ENCODE data around the gene FADS2. TPM values are rescaled to one million over a fixed set of nuclear protein-coding genes. Genes with fewer than 3 reads are reported as not detected.

Gene FADS2
- total RNA-seq, 1 experiment from 2014 or later = 14.2 TPM

DNA sequence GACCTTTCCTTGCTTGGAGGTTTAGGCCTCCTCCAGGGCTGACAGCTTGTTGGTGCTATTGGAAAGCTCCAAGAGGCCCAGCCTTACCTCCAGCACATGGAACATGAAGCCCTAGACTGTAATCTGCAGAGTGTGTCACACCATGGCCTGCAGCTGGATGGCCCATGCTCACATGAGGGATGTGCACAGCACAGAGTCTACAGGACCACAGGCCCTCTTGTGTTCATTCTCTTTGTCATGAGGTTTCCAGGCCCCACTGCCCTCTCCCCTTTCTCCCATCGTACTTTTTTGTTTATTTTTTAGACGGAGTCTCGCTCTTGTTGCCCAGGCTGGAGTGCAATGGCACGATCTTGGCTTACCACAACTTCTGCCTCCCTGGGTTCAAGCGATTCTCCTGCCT, 21.3 kb upstream of the FADS2 start:
- Histone ChIP-seq H3K4me3 (no peak overlapping the region), H3K9me3 (replicated peaks) (no peaks in the 10 kb centered on the region), H3K4me1 (no peaks in the 10 kb centered on the region), H3K36me3 (peaks cover 65% of the 10 kb centered on the region), H3K27ac (no peak overlapping the region), H3K27me3 (no peaks in the 10 kb centered on the region)
- no peak for DNase-seq

DNA sequence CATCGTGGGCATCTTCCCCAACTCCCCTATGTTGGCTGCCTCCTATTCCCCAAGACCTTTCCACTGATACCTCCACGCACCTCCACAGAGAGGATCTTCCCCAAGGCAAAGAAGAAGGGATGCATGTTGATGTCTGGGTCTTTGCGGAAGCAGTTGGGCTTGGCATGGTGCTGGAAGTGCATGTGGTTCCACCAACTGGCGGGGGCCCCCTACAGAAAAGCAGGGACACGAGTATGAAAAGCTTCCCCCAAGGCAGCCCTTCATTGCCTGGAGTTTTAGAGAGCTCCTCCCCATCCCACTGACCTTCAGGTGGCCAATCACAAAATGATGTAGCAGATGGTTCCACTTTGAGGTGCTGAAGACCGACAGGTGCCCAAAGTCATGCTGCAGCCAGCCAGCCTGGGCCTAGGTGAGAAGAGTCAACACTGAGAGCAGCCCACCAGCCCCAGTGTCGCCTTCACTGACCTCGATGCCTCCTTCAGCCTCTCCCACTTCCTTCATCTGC, 17.4 kb upstream of the FADS2 start:
- H3K36me3 ChIP-seq = peaks cover 56% of the 10 kb centered on the region
- H3K27me3 ChIP-seq = no peaks in the 10 kb centered on the region
- no peak overlapping the region for H3K4me3 ChIP-seq
- H3K4me1 ChIP-seq = no peaks in the 10 kb centered on the region
- no peak for DNase-seq
- no peak overlapping the region for H3K27ac ChIP-seq
- no peaks in the 10 kb centered on the region for H3K9me3 ChIP-seq (replicated peaks)

DNA sequence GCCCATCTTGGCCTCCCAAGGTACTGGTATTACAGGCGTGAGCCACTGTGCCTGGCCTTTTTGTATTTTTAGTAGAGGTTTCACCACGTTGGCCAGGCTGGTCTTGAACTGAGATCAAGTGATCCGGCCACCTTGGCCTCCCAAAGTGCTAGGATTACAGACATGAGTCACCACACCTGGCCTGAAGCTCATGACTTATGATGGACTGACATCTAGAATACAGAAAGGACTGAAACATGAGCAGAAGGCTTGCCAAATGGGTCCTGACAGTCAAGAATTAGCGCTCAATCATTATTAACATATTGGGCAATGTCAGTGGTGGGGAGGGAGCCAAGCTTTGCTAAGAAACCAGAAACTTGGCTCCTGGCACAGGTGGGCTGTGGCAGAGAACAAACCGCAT, 16.3 kb upstream of the FADS2 start:
- Histone ChIP-seq H3K27ac (no peak overlapping the region), H3K4me3 (no peak overlapping the region), H3K36me3 (peaks cover 50% of the 10 kb centered on the region), H3K27me3 (no peaks in the 10 kb centered on the region), H3K4me1 (no peaks in the 10 kb centered on the region), H3K9me3 (replicated peaks) (no peaks in the 10 kb centered on the region)
- DNase-seq = no peak

DNA sequence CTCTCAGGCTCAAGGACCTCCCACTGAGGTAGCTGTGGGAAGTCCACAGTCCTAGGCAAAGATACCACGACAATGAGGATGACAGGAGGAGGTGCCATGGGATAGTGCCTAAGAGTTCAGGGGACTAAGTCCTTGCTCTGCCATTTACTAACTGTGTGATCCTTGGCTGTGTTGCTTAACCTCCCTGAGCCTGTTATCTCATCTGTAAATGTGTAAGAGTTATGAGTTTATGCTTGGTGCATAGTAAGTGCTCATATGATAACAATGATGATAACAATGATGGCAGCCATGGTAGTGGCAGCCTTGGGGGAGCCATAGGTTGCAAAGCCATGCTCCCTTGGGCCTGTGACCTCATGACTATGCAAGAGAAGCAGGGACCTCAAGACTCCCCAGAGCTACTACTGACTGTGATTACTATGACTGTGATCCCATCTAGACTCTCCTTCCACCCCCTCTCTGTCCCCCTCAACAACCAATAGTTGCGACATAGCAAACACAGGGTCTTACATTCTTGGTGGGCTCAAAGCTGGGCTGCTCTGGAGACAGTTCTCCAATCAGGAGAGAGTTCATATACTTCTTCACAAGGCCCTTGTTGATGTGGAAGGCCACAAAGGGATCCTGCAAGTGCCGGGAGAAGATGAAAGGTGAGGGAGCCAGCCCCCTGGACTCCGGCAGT, 15.2 kb upstream of the FADS2 start:
- Histone ChIP-seq H3K4me1 (no peaks in the 10 kb centered on the region), H3K27ac (no peak overlapping the region), H3K9me3 (replicated peaks) (no peaks in the 10 kb centered on the region), H3K36me3 (peaks cover 40% of the 10 kb centered on the region), H3K4me3 (no peak overlapping the region), H3K27me3 (no peaks in the 10 kb centered on the region)
- DNase-seq = no peak

DNA sequence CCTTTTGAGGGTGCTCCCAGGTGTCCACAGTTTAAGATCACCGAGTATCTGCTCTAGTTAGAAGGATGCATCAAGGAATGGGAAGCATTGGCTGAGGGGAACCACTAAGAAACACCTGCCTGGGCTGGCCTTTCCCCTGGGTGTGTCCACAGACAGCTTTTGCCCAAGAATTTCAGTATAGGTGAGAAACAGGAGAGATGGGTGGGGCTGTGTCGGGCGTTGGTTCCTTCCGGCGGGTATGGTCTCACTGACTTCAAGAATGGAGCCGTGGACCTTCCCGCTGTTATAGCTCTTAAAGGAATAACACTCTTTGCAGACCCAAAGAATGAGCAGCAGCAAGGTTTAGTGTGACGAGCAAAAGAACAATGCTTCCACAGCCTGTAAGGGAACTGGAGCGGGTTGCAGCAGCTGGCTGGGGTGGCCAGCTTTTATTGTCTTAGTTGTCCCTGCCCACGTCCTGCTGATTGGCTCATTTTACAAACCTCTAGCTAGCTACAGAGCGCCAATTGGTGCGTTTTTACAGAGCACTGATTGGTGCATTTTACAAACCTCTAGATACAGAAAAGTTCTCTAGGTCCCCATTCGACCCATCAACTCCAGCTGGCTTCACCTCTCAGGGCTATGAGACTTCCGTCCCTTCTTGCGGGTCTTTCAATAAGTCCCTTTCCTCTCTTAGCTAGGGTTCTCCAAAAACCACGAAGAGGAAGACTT, 13.7 kb upstream of the FADS2 start:
- peaks cover 33% of the 10 kb centered on the region for H3K36me3 ChIP-seq
- H3K27me3 ChIP-seq = no peaks in the 10 kb centered on the region
- no peaks in the 10 kb centered on the region for H3K4me1 ChIP-seq
- peak overlapping the region; percentile 72 for H3K4me3 ChIP-seq
- peak; percentile 43 to 66 for DNase-seq
- no peaks in the 10 kb centered on the region for H3K9me3 ChIP-seq (replicated peaks)
- H3K27ac ChIP-seq = peak overlapping the region; percentile 80

DNA sequence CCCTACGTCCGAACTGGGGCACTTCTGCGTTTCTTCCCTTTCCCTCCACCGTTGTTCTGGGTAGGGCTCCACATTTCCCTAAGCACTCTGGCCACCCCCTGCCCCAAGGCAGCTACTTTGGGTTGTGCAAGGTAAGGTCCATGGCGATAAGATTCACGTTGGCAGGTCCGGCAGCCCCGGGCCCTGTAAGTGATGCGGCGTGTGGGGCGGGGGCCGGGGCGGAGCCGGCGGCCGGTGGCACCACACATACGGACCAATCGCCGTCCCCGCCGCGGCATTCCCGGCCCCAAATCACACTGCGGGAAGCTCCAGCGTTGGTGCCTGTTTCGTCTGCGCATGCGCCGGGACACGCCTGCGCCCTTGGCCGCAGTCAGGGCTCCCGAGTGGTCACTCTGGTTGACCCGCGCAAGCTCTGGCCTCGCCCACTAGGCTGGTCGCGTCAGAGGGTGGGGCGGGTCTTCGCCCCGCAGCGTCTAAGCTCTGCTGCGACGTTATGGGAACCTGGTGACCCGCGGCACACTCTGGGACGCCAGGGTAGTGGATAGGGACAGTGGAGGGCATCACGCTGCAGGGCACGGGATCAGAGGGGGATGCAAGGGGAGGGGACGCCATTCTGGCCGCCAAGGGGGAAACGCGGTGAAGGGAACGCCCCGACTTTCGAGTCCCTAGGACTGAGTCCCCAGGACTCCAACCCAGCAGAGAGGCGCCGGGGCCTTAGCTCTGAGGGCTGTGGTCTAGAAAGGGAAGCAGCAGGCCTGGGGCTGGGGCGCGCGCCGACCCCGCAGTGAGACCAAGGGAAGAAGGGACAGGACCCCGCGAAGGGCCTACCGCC, 12.9 kb upstream of the FADS2 start:
- Histone ChIP-seq H3K27ac (peak overlapping the region; percentile 80), H3K4me1 (no peaks in the 10 kb centered on the region), H3K27me3 (no peaks in the 10 kb centered on the region), H3K9me3 (replicated peaks) (no peaks in the 10 kb centered on the region), H3K36me3 (peaks cover 29% of the 10 kb centered on the region), H3K4me3 (peak overlapping the region; percentile 72)
- peak; percentile 94 to 95 for DNase-seq

DNA sequence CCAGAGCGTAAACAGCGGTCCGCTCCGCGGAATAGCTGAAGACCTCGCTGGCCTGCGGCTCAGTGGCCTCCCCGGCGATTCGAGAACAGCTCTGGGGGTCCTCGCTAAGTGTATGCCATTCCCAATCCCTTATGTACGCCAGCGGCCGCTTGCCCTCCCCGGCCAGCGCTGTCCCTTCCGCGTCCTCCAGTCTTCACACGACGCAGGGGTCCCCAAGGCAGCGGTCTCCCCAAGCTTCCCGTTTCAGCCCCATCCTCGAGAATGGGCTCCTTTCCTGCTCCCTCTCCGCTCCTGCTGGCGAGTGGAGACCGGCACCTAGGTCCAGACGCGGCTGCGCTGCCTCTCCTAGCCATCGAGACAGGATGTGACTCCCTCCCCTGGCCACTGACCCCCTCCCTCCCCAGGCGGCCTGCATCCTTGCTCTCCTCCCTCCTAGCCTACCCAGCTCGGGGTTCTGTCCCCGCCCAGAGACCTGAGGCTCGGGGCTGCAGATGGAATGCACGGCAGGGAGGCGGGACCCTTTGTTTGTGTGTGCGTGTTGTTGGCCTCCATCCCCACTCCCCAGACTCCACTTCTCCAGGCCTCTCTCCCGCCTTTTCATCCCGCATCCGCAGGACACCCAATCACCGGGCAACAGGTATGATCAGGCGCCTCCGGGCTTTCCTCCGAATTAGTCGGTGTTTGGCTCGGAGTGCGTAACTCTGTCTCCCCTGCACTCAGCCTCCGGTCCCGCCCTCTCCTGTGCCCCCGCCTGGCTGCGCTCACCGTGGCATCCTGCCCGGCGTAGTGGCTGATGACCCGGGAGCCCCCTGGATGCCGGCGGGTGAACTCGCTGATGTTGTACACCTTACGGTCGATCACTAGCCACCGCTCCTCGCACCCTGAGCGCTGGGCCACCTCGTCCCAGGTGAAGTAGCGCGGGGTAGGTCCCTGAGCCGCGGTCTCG, 12.0 kb upstream of the FADS2 start:
- H3K4me1 ChIP-seq = no peaks in the 10 kb centered on the region
- H3K9me3 ChIP-seq (replicated peaks) = no peaks in the 10 kb centered on the region
- no peaks in the 10 kb centered on the region for H3K27me3 ChIP-seq
- peaks cover 24% of the 10 kb centered on the region for H3K36me3 ChIP-seq
- peak; percentile 71 to 79 for DNase-seq
- H3K27ac ChIP-seq = peak overlapping the region; percentile 80
- peak overlapping the region; percentile 72 for H3K4me3 ChIP-seq

DNA sequence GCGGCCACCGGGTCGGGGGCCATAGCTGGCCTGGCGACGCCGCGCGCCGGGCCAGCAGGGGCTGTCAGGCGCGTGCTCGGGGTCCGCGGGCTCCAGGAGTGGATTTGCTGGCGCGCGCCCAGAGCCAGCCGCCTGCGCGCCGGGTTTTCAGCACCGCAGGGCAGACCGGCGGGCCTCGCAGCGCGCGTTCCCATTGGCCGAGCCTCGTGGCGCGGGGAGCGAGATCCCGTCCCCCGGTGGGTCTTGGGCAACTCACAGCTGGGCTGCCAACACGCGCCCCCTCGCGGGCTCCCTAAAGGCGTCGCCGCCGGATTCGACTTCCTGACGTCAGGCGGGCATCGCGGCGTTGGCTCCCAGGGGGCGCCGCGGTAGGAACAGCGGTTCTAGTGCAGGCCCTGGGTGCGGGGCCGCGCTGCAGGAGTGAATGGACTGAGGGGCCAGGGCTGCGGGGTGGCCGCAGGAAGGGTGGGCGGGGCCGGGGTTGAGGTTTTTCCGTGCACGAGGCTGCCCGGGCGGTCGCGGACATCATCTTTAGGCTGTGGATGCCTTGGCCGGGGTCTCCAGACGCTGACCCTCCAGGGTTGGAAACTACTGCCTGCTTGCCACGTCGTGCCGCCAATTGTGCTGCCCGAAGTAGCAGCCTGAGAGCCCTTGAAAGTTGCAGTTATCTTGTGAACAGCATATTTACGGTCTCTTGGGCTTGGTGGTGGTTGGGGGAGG, 11.2 kb upstream of the FADS2 start, which contains the start of gene FADS1:
Gene FADS1 (minus strand): TSS at position 268 of the 720 bp plus-strand sequence. CDS start 74 bp downstream, at position 194.
- peak within 1 kb of the TSS; percentile 80 for H3K27ac ChIP-seq
- H3K9me3 ChIP-seq (replicated peaks) = no peaks in the 10 kb centered on the region
- H3K4me1 ChIP-seq = no peaks in the 10 kb centered on the region
- H3K27me3 ChIP-seq = no peaks in the 10 kb centered on the region
- peak within 1 kb of the TSS; percentile 72 for H3K4me3 ChIP-seq
- peak; percentile 96 for DNase-seq
- H3K36me3 ChIP-seq = peaks cover 17% of the 10 kb centered on the region

DNA sequence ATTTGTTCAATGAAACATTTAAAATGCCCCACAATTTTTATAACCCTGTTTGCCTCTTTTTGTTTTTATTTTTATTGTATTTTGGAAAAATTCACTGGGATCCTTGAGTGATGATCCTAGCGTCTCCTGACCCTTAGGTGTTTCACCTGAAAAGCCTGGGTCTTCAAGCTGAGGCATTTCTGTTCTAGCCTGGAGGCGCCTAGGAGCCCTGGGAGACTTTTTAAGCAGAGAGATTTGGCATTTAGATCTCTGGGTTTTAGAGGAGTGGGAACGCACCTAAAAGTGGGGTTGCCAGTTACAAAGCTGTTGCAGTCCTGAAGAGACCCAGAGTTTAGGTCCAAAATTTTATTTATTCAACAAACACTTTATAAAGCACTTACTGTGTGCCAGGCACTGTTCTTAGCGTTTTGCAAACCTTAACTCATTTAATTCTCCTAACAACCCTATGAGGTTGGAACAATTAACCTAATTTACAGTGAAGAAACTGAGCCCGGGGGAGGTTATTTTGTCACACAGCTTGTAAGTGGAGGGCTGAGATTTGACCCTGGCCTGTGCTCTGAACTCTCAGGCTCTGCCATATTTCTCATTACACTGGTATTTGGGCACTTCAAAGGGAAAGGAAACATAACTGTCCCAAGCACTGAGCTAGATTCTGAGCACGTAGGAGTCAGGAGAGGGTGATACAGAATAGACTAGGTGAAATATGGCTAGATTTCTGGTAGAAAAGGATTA, 10.5 kb upstream of the FADS2 start:
- DNase-seq = no peak
- peak overlapping the region; percentile 80 for H3K27ac ChIP-seq

DNA sequence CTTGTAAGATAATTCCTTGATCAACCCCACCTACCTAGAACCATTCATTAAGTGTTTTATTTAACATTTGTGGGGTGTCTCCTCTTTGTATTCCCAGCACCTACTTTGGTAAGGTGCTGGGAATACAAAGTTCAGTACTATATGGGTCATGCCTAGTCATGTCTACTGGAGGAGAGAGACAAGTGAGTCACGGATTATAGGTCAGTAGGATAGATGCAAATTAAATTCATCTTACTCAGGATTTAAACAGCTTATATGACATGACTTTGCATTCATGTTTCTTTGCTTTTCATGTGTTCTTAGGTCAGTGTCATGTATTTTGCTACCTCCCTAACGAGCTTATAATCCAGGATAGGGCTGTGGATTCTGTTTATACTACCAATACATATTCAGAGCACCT, 7.9 kb upstream of the FADS2 start:
- DNase-seq = no peak
- no peaks in the 10 kb centered on the region for H3K4me1 ChIP-seq
- H3K27me3 ChIP-seq = no peaks in the 10 kb centered on the region
- H3K27ac ChIP-seq = no peak overlapping the region
- H3K4me3 ChIP-seq = no peak overlapping the region
- H3K9me3 ChIP-seq (replicated peaks) = no peaks in the 10 kb centered on the region
- H3K36me3 ChIP-seq = no peaks in the 10 kb centered on the region

More for the DNA sequence above, 10.5 kb upstream of the FADS2 start:
- Histone ChIP-seq H3K4me3 (peak overlapping the region; percentile 72), H3K4me1 (no peaks in the 10 kb centered on the region), H3K27me3 (no peaks in the 10 kb centered on the region), H3K36me3 (peaks cover 10% of the 10 kb centered on the region), H3K9me3 (replicated peaks) (no peaks in the 10 kb centered on the region)

DNA sequence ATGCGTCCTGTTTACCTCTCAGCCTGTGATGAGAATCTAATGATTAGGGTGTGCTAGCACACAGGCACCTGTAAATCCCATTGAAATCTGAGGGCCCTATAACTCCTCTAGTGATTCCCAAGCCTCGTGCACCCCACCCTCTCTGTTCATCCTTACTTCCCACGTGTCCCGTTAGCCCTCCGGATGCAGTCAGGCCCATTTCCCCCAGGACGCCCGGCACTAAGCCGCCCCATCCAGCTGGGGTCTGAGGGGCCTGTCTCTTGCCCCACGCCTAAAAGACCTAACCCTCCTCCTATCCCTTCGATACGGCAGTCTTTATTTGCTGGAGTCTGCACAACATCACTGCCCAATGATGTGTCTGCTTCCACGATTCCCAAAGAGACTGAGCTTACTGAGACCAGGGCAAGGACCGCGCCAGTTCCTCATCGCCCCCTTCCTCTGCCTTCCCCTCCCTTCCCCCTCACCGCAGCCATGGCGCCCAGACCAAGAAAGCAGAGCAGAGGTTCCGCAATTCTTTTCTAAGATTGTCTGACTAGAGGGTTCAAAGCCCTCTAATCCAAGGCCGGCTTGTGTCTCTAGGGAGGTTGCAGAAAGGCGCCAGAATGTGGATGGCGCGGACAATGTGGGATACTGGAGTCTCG, 1.1 kb upstream of the FADS2 start:
- Histone ChIP-seq H3K4me1 (no peaks in the 10 kb centered on the region), H3K4me3 (no peak overlapping the region), H3K27me3 (no peaks in the 10 kb centered on the region), H3K27ac (no peak overlapping the region), H3K9me3 (replicated peaks) (no peaks in the 10 kb centered on the region), H3K36me3 (no peaks in the 10 kb centered on the region)
- DNase-seq = no peak

DNA sequence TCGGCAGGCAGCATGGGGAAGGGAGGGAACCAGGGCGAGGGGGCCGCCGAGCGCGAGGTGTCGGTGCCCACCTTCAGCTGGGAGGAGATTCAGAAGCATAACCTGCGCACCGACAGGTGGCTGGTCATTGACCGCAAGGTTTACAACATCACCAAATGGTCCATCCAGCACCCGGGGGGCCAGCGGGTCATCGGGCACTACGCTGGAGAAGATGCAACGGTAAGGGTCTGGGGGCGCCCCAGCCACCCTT, 204 bp downstream of the FADS2 start:
- no peaks in the 10 kb centered on the region for H3K4me1 ChIP-seq
- H3K27ac ChIP-seq = no peak overlapping the region
- no peak for DNase-seq
- no peaks in the 10 kb centered on the region for H3K36me3 ChIP-seq
- no peaks in the 10 kb centered on the region for H3K27me3 ChIP-seq
- no peaks in the 10 kb centered on the region for H3K9me3 ChIP-seq (replicated peaks)
- H3K4me3 ChIP-seq = peak overlapping the region; percentile 50

Measured in SJCRH30 (cell line).